ENCODE results near the gene LRP11. TPM values are rescaled to one million over a fixed set of nuclear protein-coding genes. Genes with fewer than 3 reads are reported as not detected.

The LRP11 gene
- total RNA-seq, 1 donor from 2014 or later, result 59.6 TPM

- TF ChIP-seq, protein P1, sequence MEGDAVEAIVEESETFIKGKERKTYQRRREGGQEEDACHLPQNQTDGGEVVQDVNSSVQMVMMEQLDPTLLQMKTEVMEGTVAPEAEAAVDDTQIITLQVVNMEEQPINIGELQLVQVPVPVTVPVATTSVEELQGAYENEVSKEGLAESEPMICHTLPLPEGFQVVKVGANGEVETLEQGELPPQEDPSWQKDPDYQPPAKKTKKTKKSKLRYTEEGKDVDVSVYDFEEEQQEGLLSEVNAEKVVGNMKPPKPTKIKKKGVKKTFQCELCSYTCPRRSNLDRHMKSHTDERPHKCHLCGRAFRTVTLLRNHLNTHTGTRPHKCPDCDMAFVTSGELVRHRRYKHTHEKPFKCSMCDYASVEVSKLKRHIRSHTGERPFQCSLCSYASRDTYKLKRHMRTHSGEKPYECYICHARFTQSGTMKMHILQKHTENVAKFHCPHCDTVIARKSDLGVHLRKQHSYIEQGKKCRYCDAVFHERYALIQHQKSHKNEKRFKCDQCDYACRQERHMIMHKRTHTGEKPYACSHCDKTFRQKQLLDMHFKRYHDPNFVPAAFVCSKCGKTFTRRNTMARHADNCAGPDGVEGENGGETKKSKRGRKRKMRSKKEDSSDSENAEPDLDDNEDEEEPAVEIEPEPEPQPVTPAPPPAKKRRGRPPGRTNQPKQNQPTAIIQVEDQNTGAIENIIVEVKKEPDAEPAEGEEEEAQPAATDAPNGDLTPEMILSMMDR (IDR thresholded peaks at IDR 0.05), result no peak
- DNase-seq (ENCODE audit: extremely low spot score, unreplicated experiment), result no peak
- Mint-ChIP-seq H3K27me3 (ENCODE audit: unreplicated experiment) (peaks cover 32% of the 10 kb centered on the region), H3K4me3 (ENCODE audit: unreplicated experiment) (no peak overlapping the region), H3K9me3 (ENCODE audit: unreplicated experiment) (no peaks in the 10 kb centered on the region), H3K27ac (ENCODE audit: unreplicated experiment) (no peak overlapping the region), H3K36me3 (ENCODE audit: unreplicated experiment) (peaks cover 3% of the 10 kb centered on the region), H3K4me1 (ENCODE audit: unreplicated experiment) (peaks cover 2% of the 10 kb centered on the region)
Observed at GRCh38 chr6:149881860-149882259, 17.7 kb upstream of the LRP11 start.

GRCh38 chr6:149881066-149881766 lies 17.1 kb upstream of the LRP11 start:
- Mint-ChIP-seq H3K4me1 (ENCODE audit: unreplicated experiment) (peaks cover 2% of the 10 kb centered on the region), H3K9me3 (ENCODE audit: unreplicated experiment) (no peaks in the 10 kb centered on the region), H3K36me3 (ENCODE audit: unreplicated experiment) (peaks cover 3% of the 10 kb centered on the region), H3K4me3 (ENCODE audit: unreplicated experiment) (no peak overlapping the region), H3K27me3 (ENCODE audit: unreplicated experiment) (peaks cover 32% of the 10 kb centered on the region), H3K27ac (ENCODE audit: unreplicated experiment) (no peak overlapping the region)
- DNase-seq (ENCODE audit: extremely low spot score, unreplicated experiment), result no peak
- TF ChIP-seq, protein P1 (IDR thresholded peaks at IDR 0.05), result no peak

DNA sequence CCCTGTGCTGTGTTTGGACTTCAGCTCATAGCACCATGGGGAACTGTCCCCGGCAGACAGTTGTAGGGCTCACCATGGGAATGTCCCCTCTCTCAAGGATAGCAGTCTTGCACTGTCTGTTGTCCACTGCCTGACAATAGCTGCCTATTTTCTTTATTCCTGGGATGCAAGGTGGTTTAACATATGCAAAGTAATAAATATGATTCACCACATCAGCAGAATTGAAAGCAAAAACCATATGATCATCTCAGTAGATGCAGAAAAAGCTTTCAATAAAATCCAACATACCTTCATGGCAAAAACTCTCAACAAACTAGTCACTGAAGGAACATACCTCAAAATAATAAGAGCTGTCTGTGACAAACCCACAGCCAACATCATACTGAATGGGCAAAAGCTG lies 13.5 kb upstream of the LRP11 start:
- peaks cover 28% of the 10 kb centered on the region for H3K27me3 Mint-ChIP-seq (ENCODE audit: unreplicated experiment)

DNA sequence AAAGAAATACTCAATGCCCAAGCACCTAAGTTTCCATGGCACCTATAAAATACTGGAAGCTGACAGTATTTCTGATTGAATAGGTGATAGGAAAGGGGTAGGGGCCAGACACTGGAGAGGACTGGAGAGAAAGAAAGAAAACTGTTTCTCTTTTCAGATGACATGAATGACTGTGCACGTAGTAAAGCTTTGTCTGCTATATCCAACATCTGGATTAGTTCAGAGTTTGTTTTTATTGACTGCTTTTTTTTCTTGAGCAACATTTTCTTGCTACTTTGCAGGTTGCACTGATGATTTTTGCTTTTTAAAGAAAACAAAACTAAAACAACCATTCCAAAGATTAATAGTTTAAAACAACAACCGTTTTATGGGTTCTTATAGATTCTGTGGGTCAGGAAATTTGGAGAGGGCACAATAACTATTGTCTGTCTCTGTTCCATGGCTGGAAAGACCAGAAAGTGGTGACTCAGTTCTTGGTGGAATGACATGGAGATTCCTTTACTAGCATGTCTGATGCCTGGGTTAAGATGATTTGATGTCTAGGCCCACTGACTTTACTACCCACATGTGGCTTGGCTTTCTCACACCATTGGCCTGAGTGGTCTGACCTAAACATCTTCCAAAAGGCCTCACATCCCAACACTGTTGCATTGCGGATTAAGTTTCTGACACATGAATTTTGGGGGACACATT lies 12.2 kb upstream of the LRP11 start:
- Mint-ChIP-seq H3K27ac (ENCODE audit: unreplicated experiment) (no peak overlapping the region), H3K4me1 (ENCODE audit: unreplicated experiment) (no peaks in the 10 kb centered on the region), H3K4me3 (ENCODE audit: unreplicated experiment) (no peak overlapping the region), H3K36me3 (ENCODE audit: unreplicated experiment) (peaks cover 3% of the 10 kb centered on the region), H3K9me3 (ENCODE audit: unreplicated experiment) (peaks cover 13% of the 10 kb centered on the region), H3K27me3 (ENCODE audit: unreplicated experiment) (peaks cover 23% of the 10 kb centered on the region)
- no peak for DNase-seq (ENCODE audit: extremely low spot score, unreplicated experiment)
- TF ChIP-seq, protein P1 (IDR thresholded peaks at IDR 0.05), result no peak

More for the DNA sequence above, 13.5 kb upstream of the LRP11 start:
- Mint-ChIP-seq H3K27ac (ENCODE audit: unreplicated experiment) (no peak overlapping the region), H3K4me1 (ENCODE audit: unreplicated experiment) (no peaks in the 10 kb centered on the region), H3K36me3 (ENCODE audit: unreplicated experiment) (peaks cover 3% of the 10 kb centered on the region), H3K4me3 (ENCODE audit: unreplicated experiment) (no peak overlapping the region), H3K9me3 (ENCODE audit: unreplicated experiment) (peaks cover 4% of the 10 kb centered on the region)
- no peak for DNase-seq (ENCODE audit: extremely low spot score, unreplicated experiment)
- TF ChIP-seq, protein P1 (IDR thresholded peaks at IDR 0.05), result no peak

- TF ChIP-seq, protein P1 (IDR thresholded peaks at IDR 0.05), result no peak
- H3K4me3 Mint-ChIP-seq (ENCODE audit: unreplicated experiment), result no peak overlapping the region
- no peaks in the 10 kb centered on the region for H3K4me1 Mint-ChIP-seq (ENCODE audit: unreplicated experiment)
- H3K27me3 Mint-ChIP-seq (ENCODE audit: unreplicated experiment), result no peaks in the 10 kb centered on the region
- H3K36me3 Mint-ChIP-seq (ENCODE audit: unreplicated experiment), result no peaks in the 10 kb centered on the region
- no peak overlapping the region for H3K27ac Mint-ChIP-seq (ENCODE audit: unreplicated experiment)
- peaks cover 13% of the 10 kb centered on the region for H3K9me3 Mint-ChIP-seq (ENCODE audit: unreplicated experiment)
- DNase-seq (ENCODE audit: extremely low spot score, unreplicated experiment), result no peak
Observed at GRCh38 chr6:149872233-149872632, 8.1 kb upstream of the LRP11 start.

Measured in osteocyte (in vitro differentiated cells).